GM23338 (cell line): ENCODE measurements around the gene TSHZ3.

Source experiments
- CREB1 ChIP-seq: fragments of 250-450 bp; sonication (Bioruptor Pico); IDR thresholded peaks from 2 replicates; pipeline ENCODE4 v1.5.0; 2020; ENCODE audit warnings: low read depth, mild to moderate bottlenecking, moderate library complexity
- CTCF ChIP-seq, 2 experiments: fragments of 200-600 bp in 1 of 2; sonication (generic) in 1 of 2; conservative IDR thresholded peaks; 2 replicates each; pipeline versions ENCODE4 v1.5.1 to v1.6.1; 2016 to 2017; ENCODE audit warnings: antibody characterized with exemption in 2 of 2, low read depth in 2 of 2, mild to moderate bottlenecking in 2 of 2, moderate library complexity in 1 of 2
- ETS1 ChIP-seq: IDR thresholded peaks from 2 replicates; pipeline ENCODE4 v1.6.1; 2016; ENCODE audit warnings: antibody characterized with exemption
- EZH2 ChIP-seq: fragments of 200-600 bp; sonication (generic); IDR thresholded peaks from one replicate; pipeline ENCODE4 v1.8.0; 2017; ENCODE audit warnings: antibody characterized with exemption, mild to moderate bottlenecking, low read depth; ENCODE audit not compliant: unreplicated experiment
- EZH2phosphoT487 ChIP-seq: fragments of 200-600 bp; sonication (generic); IDR thresholded peaks from one replicate; pipeline ENCODE4 v1.8.1; 2018; ENCODE audit warnings: antibody characterized with exemption; ENCODE audit not compliant: unreplicated experiment
- JUNB ChIP-seq: IDR thresholded peaks from one replicate; pipeline ENCODE4 v1.6.1; 2016; ENCODE audit warnings: antibody characterized with exemption; ENCODE audit not compliant: unreplicated experiment
- NANOG ChIP-seq: IDR thresholded peaks from 2 replicates; pipeline ENCODE4 v1.6.1; 2016; ENCODE audit warnings: antibody characterized with exemption, borderline replicate concordance
- POLR2AphosphoS5 ChIP-seq: IDR thresholded peaks from 2 replicates; pipeline ENCODE4 v1.6.1; 2016; ENCODE audit warnings: antibody characterized with exemption, low read depth
- REST ChIP-seq: IDR thresholded peaks from one replicate; pipeline ENCODE4 v1.6.1; 2018; ENCODE audit warnings: antibody characterized with exemption; ENCODE audit not compliant: unreplicated experiment
- STAT1 ChIP-seq: IDR thresholded peaks from one replicate; pipeline ENCODE4 v1.6.1; 2016; ENCODE audit warnings: antibody characterized with exemption; ENCODE audit not compliant: unreplicated experiment
- ZNF114 ChIP-seq: fragments of 250-450 bp; sonication (Bioruptor Pico); IDR thresholded peaks from 2 replicates; pipeline ENCODE4 v1.5.0; 2020; ENCODE audit warnings: mild to moderate bottlenecking, moderate library complexity
- ZNF331 ChIP-seq: fragments of 250-450 bp; sonication (Bioruptor Pico); IDR thresholded peaks from 2 replicates; pipeline ENCODE4 v1.5.0; 2020; ENCODE audit warnings: low read depth, mild to moderate bottlenecking, moderate library complexity
- ZNF462 ChIP-seq: fragments of 250-450 bp; sonication (Bioruptor Pico); IDR thresholded peaks from 2 replicates; pipeline ENCODE4 v1.5.0; 2020; ENCODE audit warnings: mild to moderate bottlenecking, moderate library complexity

- TF ChIP-seq EZH2 (no peak), CTCF (conservative IDR thresholded peaks at IDR 0.05; ENCODE audit: low read depth in 2 of 2) (no peak), JUNB (no peak), REST (no peak), POLR2AphosphoS5 (no peak), STAT1 (no peak), EZH2phosphoT487 (no peak), CREB1 (CRISPR knock-in tag) (no peak), ZNF331 (CRISPR knock-in tag) (no peak), ZNF462 (CRISPR knock-in tag) (no peak), NANOG (no peak), ETS1 (no peak), ZNF114 (no peak)
Observed at GRCh38 chr19:31310432-31311133, 38.7 kb downstream of the TSHZ3 start.
